ENCODE data around the gene JAG2. TPM values are rescaled to one million over a fixed set of nuclear protein-coding genes. Genes with fewer than 3 reads are reported as not detected.

JAG2 gene
- total RNA-seq, 1 experiment from 2014 or later = 12.2 TPM

GRCh38 chr14:105207460-105207901 lies 38.9 kb upstream of the JAG2 start (continued):
- no peak for TF ChIP-seq MYBL2 (CRISPR knock-in tag; IDR thresholded peaks at IDR 0.05)

- no peaks in the 10 kb centered on the region for H3K27me3 Mint-ChIP-seq (ENCODE audit: low read depth)
- H3K27ac Mint-ChIP-seq = no peak overlapping the region
- ChIA-PET CTCF (interaction anchor here (0.6 to 1.7 kb wide), 17 partner anchors 11 to 164 kb away, joined by 3 to 15 read pairs (median 4); partner anchors contain the start of genes BTBD6 and PACS2), POLR2A (interaction anchor here (0.8 kb wide), 1 partner anchor 202 kb away, joined by 3 read pairs; no protein-coding TSS in a partner anchor)
- H3K9me3 Mint-ChIP-seq = no peaks in the 10 kb centered on the region
- ATAC-seq (no peak), DNase-seq (ENCODE audit: low spot score) (no peak)
- no peak for TF ChIP-seq ZSCAN18 (CRISPR knock-in tag; IDR thresholded peaks at IDR 0.05)
- no peak for TF ChIP-seq ZNF138 (CRISPR knock-in tag; conservative IDR thresholded peaks at IDR 0.05)
- no peak for TF ChIP-seq E2F5 (CRISPR knock-in tag; IDR thresholded peaks at IDR 0.05)
- TF ChIP-seq, protein P1, sequence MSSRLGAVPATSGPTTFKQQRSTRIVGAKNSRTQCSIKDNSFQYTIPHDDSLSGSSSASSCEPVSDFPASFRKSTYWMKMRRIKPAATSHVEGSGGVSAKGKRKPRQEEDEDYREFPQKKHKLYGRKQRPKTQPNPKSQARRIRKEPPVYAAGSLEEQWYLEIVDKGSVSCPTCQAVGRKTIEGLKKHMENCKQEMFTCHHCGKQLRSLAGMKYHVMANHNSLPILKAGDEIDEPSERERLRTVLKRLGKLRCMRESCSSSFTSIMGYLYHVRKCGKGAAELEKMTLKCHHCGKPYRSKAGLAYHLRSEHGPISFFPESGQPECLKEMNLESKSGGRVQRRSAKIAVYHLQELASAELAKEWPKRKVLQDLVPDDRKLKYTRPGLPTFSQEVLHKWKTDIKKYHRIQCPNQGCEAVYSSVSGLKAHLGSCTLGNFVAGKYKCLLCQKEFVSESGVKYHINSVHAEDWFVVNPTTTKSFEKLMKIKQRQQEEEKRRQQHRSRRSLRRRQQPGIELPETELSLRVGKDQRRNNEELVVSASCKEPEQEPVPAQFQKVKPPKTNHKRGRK (CRISPR knock-in tag; IDR thresholded peaks at IDR 0.05; ENCODE audit: borderline replicate concordance) = no peak
- H3K36me3 Mint-ChIP-seq = no peaks in the 10 kb centered on the region
- H3K4me1 Mint-ChIP-seq = no peaks in the 10 kb centered on the region
- no peak overlapping the region for H3K4me3 Mint-ChIP-seq
These were observed 38.3 kb upstream of the JAG2 start for GRCh38 chr14:105206873-105207272.

DNA sequence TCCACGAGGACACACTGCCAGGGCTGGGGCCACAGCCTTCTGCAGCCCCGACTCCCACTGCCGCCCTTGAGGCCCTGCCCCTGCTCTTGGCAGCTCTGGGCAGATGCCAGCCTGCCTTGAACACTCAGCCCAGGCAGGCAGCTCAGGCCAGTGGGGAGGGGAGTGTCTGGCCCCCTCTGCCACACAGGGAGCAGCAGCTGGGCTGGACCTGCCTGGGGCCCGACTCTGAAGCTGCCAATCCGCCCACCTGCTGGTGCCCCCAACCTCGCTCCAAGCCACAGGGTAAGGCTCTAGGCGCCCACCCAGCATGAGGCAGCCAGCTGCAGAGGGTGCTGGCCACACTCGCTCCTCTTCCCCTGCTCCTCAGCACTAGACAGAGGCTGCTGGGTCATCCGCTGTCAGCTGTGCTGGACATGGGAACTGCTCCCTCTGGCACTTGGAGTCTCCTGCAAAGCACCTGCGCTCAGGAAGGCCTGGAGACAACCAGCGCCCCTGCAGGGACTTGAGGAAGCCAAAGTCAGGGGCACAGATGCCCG lies 37.2 kb upstream of the JAG2 start:
- Mint-ChIP-seq H3K4me1 (no peaks in the 10 kb centered on the region), H3K27ac (no peak overlapping the region), H3K9me3 (no peaks in the 10 kb centered on the region), H3K36me3 (no peaks in the 10 kb centered on the region), H3K4me3 (no peak overlapping the region), H3K27me3 (ENCODE audit: low read depth) (no peaks in the 10 kb centered on the region)
- DNase-seq (ENCODE audit: low spot score) (no peak), ATAC-seq (no peak)
- ChIA-PET CTCF (interaction anchor here (0.8 to 3.4 kb wide), 2 partner anchors 43 to 146 kb away, joined by 3 to 16 read pairs; partner anchors contain the start of gene BTBD6), POLR2A (no interaction called here)
- TF ChIP-seq E2F5 (CRISPR knock-in tag; IDR thresholded peaks at IDR 0.05) = no peak
- no peak for TF ChIP-seq NR1H2 (CRISPR knock-in tag; IDR thresholded peaks at IDR 0.05)
- TF ChIP-seq ZNF263 (CRISPR knock-in tag; IDR thresholded peaks at IDR 0.05; ENCODE audit: low read depth) = no peak
- no peak for TF ChIP-seq ZNF219 (CRISPR knock-in tag; IDR thresholded peaks at IDR 0.05; ENCODE audit: borderline replicate concordance)
- TF ChIP-seq TEAD1 (CRISPR knock-in tag; IDR thresholded peaks at IDR 0.05) = no peak

DNA sequence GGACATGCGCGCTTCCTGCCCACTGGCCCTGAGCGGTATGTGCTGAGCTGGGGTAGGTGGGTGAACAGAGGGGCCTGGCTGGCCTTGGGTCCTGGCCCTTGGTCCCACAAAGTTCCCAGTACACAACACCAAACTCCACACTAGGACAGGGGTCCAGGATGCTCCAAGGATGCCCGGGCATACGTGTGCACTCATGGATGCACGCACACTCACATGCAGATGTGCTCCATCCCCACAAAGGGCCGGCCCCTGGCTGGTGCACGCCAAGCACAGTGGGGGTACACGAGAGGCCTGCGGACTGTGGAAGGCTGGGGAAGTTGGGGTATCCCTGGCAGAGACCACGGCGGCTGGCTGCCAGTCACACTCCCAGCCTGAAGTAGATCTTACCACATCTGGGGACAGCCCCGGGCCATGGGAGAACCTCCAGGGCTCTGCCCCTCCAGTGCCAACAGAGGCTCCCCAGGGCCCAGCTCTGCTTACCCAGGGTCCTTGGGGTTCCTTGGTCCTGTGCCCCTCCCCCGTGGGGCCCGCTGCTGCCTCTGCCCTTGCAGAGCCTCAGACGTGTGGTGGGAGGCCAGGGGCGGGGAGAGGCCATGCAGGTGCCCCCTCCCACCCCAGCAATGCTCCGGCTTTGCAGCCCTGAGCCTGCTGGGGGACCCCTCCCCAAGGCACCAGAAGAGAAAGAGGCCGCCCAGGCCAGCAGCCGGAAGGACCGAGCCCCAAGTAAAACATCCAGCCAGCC lies 36.5 kb upstream of the JAG2 start:
- Mint-ChIP-seq H3K36me3 (no peaks in the 10 kb centered on the region), H3K9me3 (no peaks in the 10 kb centered on the region), H3K4me1 (no peaks in the 10 kb centered on the region), H3K27me3 (ENCODE audit: low read depth) (no peaks in the 10 kb centered on the region), H3K4me3 (no peak overlapping the region), H3K27ac (no peak overlapping the region)
- TF ChIP-seq MXD4 (CRISPR knock-in tag; IDR thresholded peaks at IDR 0.05; ENCODE audit: borderline replicate concordance) (no peak), ELF4 (CRISPR knock-in tag; IDR thresholded peaks at IDR 0.05; ENCODE audit: low read depth) (no peak), ESRRA (CRISPR knock-in tag; IDR thresholded peaks at IDR 0.05; ENCODE audit: borderline replicate concordance) (no peak), SOX15 (CRISPR knock-in tag; IDR thresholded peaks at IDR 0.05) (no peak), KAT7 (CRISPR knock-in tag; IDR thresholded peaks at IDR 0.05; ENCODE audit: borderline replicate concordance) (no peak), ZSCAN18 (CRISPR knock-in tag; IDR thresholded peaks at IDR 0.05) (no peak)
- TF ChIP-seq, protein P2, sequence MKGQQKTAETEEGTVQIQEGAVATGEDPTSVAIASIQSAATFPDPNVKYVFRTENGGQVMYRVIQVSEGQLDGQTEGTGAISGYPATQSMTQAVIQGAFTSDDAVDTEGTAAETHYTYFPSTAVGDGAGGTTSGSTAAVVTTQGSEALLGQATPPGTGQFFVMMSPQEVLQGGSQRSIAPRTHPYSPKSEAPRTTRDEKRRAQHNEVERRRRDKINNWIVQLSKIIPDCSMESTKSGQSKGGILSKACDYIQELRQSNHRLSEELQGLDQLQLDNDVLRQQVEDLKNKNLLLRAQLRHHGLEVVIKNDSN (CRISPR knock-in tag; IDR thresholded peaks at IDR 0.05) = no peak
- DNase-seq (ENCODE audit: low spot score) (no peak), ATAC-seq (no peak)
- CTCF ChIA-PET = interaction anchor here (0.6 to 3.4 kb wide), 5 partner anchors 11 to 172 kb away, joined by 3 to 16 read pairs (median 3); partner anchors contain the start of gene BTBD6
- POLR2A ChIA-PET = no interaction called here

All from WTC11 (cell line).